Fibroblast of skin of back (primary cell): ENCODE measurements around the gene LRRC8C. TPM values are rescaled to one million over a fixed set of nuclear protein-coding genes. Genes with fewer than 3 reads are reported as not detected.
"Not testable (repeated sequence)": the region's sequence is repeated elsewhere in the genome, so short reads cannot be mapped to it uniquely, and the experiment has no call there.

Experiments
- DNase-seq: peaks from one replicate; pipeline ENCODE4 v3.0.0-alpha.2; 2013
- polyA plus RNA-seq, 2 experiments: library from polyadenylated mRNA; unstranded; fragments of 120-200 nt; gene quantifications; one replicate each; pipeline ENCODE4 v1.2.1, GENCODE V29; 2013; ENCODE audit not compliant: insufficient read length in 2 of 2

LRRC8C gene
- 5.2 TPM for polyA plus RNA-seq (2013, experiment 1 of 2; ENCODE audit: insufficient read length)
- polyA plus RNA-seq (2013, experiment 2 of 2; ENCODE audit: insufficient read length): 2.1 TPM

GRCh38 chr1:89632657-89633247 lies at the start of gene LRRC8C:
LRRC8C (plus strand) TSS chr1:89633120; CDS start chr1:89686474, 53,354 bp downstream.
- DNase-seq: peak; percentile 79

DNA sequence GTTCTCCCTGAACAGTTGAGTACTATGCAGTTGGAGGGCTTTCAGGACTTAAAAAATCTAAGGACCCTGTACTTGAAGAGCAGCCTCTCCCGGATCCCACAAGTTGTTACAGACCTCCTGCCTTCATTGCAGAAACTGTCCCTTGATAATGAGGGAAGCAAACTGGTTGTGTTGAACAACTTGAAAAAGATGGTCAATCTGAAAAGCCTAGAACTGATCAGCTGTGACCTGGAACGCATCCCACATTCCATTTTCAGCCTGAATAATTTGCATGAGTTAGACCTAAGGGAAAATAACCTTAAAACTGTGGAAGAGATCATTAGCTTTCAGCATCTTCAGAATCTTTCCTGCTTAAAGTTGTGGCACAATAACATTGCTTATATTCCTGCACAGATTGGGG lies 48.7 kb upstream of the LRRC8C start:
- DNase-seq: no peak

DNA sequence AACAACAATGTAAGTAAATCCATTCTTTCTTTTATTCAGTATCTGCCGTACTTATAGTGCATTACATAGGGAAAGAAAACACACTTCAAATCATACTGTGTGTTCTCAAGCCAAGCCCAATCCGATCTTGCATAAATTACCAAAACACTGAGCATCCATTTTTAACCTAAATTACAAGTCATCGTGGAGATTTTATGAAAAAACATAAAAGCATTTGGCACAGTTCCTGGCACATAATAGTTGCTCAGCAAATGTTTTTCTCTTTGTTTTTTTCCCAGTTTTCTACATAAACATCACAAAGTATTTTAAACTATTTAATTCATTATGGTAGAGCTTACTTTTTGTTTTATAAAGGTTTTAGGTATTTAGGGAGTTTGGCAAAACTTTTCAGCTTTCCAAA lies 48.1 kb upstream of the LRRC8C start:
- DNase-seq: no peak

GRCh38 chr1:89587729-89588161 lies 45.2 kb upstream of the LRRC8C start:
- DNase-seq: no peak

DNA sequence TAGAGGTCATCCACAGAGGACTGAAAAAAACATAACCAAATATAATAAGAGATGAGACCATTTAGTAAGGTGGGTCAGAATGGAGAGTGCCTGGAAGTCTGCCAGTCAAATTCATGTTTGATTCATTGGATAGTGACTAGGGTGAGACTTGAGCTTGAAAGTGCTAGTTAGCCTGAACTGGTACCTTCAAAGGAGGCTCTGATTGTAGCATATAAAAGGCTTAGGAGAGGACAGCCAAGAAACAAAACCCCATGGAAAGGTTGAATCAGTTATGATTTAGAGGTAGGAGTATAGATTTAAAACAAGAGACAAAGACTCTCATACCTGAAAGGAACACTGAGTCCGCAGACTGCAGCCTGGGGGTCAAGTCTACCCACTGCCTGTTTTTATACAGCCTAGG lies 44.4 kb upstream of the LRRC8C start:
- no peak for DNase-seq

DNA sequence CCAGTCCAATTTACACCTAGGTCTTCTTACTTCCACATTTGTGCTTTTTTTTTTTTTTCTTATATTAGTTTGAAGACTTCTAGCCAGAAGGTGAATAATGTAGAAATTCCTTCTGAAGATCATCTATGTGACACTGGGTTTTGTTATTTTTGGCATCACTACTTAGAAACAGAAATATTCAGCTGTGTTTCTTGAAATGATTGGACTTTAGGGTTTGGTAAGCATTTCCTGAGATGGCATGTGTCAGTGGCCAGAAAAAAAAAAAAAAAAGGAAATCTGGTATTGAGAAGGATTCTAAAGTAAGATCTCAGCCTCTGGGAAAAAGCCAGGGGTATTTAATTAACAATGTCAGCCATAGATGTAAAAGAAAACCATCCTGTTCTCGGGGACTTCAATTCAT lies 43.4 kb upstream of the LRRC8C start:
- peak; percentile 64 for DNase-seq

DNA sequence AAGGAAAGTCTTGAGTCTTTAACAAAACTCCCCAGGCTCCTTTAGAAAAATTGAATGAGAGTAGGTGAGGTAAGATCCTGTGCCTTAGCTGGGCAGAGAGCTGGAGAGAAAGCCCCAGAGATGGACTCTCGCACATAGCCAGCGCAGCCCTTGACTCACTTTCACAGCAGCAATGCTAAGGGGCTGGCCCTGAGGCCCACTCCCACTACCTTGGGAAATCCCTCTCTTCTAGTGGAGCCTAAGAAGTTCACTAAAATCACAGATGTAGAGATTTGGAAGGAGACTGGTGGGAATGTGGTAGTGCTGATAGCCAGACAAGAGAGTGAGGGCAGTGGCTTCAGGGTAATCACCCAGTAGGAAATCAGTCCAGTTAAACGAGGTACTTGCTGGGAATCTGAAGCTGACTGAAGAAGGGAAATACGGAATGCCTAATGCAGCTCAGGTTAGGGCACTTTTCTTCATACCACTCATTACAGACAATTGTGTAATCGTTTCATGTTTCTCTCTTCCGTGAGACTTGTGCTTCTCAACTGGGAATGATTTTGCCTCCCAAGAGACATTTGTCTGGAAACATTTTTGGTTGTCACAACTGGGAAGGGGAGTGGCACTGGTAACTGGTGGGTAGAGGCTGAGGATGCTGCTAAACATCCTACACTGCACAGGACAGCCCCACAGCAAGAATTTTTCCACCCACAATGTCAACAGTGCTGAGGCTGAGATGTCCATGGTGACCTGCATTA lies 42.4 kb upstream of the LRRC8C start:
- DNase-seq: peak; percentile 19

GRCh38 chr1:89592861-89593302 lies 40.0 kb upstream of the LRRC8C start:
- DNase-seq: not testable (repeated sequence)

DNA sequence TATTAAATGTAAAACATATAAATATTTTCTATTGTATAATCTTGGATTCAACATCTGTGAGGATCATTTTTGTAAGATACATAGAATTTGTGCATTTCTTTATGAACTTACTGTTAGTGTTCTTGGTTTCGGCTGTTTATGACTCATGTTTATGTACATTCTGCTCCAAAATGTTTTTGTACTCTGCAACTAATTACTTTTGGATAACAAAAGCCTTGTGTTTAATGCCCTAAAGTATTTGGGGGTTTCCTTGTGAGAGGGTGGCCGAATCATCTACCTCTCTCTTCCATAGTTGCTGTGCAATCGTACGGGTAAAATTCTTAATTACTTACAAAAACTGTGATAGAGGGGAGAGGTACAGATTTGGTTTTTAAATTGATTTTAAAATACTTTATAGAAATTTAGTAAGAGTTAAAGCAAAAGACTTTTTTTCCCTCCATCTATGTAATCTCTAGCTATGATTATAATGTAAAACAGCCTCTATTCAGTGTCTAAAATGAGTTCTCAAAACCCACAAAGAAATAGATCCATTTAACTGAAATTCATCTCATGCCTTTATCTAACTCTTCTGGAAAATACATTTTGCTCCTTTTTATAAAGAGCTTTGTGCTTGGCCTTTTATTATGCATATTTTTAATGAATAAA lies 38.7 kb upstream of the LRRC8C start:
- peak; percentile 13 for DNase-seq

DNA sequence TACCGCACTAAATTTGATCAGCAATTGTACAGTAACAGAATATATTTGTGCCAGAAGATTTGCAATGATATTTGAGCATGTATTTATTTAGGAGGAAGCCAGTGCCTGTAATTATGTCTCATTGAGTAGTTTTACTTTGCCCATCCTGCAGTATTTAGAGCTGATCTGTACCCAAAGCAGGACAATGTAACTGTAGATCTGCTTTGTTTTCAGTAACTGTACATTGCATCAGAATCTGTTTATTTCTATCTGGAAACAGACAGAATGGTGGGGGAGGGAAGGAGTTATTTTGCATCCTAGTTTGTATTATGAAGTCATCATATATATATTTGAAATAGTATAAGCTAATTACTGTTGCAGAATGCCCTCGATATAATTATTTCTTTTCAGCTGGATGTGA lies 36.2 kb upstream of the LRRC8C start:
- no peak for DNase-seq

DNA sequence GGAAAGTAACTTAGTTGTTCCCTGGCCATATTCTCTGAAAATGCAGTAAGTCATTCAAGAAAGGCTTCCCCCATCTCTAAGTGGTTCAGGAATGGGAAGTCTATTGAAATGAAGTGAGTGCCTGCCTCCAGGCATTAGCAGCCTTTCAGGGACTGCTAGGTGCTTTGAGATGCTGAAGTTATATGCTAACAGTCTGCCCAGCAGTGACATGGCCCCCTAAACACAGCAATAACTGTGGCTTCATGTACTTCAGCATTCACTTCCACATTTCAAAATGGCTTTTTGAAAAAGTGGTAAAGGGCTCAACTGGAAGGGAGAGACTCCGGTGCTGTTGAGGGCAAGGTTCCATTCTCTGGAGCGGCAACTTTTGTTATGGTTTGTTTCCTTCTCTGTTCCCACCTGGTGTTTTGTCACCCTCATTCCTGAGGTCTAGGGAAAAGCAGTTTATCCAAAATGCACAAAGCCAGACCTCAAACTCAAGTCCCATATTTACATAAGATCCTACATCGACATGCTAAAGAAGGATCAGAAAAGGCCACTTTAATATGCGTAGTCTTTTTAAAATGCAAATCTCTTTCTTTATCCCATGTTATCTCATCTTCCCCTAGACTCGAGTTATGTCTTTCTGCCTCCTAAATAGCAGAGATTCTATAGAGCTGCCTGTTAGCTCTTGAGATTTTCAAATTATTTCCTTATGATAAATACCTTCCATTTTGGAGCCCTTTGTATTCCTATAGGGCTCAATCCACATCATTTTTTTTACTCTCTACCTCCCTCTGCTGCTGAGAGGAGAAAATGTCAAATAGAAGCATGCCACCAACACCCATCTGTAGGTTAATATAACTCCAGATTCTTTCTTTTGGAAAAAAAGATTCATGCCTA lies 34.2 kb upstream of the LRRC8C start:
- peak; percentile 50 for DNase-seq

DNA sequence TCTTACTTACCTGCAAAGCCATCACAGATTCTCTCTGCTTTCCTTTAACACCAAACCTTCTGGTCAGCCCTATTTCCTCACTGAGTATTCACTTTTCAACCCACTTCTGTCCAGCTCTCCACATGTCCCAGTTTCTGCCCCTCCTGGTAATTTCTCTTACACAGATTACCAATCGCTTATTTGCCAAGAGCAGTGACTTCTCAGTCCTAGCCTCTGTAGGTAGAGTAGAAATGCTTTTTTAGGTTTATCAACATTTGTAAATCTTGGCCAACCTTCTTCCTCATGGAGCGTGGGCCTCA lies 33.6 kb upstream of the LRRC8C start:
- no peak for DNase-seq

DNA sequence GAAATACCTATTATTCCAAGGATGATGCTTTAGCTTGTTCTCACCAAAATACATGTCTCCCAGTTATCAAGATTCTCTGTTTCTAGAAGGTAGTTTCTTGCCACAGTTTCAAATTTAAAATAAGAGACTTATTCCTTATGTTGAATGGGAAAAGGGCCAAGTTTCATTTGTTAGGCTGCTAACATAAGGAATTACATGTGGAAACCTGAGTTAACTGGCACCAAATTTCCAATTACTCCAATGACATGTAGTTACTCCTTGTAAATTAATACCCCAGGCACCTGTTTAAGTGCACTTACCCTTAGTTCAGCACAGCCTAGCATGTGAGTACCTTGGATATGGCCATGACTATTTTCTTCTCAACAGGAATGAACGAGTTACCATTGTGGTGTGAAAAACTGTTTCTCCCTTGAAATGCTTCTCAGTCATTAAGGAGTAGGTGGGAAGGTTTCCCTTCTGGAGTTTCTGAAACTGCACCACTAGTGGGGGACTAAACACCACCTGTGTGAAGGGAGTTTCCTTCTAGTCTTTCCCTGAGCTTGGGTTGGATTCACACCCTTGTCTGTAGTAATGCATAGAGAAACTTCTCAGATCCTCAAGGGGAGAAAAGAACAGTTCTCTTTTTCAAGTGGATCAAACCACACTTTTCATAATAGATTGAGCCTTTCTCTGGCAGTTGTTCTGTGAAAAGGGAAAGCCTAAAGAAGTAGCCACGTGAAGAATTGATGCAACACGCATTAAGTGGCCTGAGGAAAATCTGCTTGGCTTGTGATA lies 32.3 kb upstream of the LRRC8C start:
- no peak for DNase-seq

DNA sequence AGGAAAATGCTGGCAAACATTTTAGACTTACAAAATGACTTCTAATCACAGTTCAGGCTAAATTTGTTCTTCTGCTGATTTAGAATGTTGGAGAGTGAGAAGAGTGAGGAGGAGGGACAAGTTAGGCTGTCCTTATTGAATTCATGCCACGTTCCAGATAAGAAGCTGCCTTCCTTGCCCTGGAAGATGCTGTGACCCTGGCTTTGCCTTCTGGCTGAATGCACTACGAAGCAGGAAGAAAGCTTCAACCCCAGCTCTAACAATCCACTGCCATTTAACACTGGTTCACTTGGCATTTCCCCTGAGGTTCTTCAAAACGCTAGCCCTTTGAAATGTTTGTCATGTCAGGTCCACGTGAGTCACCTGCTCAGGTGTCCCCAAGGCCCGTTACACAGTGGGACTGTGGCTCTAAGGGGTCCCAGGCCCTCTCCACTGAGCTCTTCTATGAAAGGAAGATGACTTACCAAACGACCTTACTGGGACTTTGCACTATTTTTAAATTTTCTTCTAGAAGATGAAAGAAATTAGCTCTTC lies 30.0 kb upstream of the LRRC8C start:
- no peak for DNase-seq

GRCh38 chr1:89603651-89604413 lies 29.1 kb upstream of the LRRC8C start:
- peak; percentile 42 for DNase-seq

- no peak for DNase-seq
Observed at GRCh38 chr1:89604414-89604735, 28.5 kb upstream of the LRRC8C start.

DNA sequence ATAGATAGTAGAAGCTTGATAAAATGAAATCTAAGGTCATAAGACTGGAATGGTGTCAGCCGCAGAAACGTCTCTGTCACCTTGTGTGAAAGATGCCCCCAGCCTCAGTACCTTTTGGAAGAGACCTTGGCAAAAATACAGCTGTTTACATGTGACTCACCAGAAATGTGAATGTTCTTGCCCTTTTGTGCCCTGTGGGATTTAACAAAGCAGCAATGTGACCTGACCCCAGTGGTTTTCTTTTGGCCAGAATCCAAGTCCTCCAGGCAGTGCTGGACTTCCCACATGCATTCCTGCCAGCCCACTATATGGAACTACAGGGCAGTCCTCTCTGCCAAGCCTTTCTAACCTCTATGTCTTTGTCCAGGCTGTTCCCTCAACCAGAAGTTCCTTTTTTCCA lies 27.2 kb upstream of the LRRC8C start:
- peak; percentile 43 for DNase-seq

DNA sequence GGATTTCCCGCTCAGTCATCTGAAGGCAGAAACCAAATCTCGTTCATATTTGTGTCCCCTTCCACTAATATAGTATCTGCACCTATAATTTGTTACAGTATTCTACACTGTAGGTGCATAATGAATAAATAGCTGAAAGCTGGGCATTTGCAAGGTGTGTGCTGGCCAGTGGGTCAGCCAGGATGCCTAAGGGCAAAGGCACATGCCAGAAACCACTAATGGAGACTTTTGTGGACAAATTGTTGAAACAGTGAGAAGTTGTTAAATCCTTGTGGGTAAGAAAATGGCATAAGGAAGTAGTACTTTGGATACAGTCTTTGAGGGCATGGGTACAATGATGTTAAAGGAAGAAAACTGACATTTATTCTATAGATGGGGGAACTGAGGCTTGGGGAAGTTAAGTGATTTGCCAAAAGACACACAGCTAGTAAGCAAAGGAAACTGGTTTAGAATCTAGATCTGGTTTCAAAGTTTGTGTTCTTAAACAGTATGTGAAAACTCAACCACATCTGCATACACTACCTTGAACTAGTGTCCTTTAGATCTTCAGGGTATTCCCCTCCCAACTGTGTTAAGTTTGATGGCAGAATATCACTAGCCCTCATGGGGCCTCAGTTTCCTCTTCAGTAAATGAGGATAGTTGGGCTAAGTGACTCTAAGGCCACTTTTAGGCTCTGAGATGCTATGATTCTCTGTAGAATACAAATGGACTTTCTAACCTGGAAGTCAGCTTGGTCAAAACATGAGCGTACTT lies 26.5 kb upstream of the LRRC8C start:
- DNase-seq: no peak

GRCh38 chr1:89607156-89607555 lies 25.8 kb upstream of the LRRC8C start:
- no peak for DNase-seq

DNA sequence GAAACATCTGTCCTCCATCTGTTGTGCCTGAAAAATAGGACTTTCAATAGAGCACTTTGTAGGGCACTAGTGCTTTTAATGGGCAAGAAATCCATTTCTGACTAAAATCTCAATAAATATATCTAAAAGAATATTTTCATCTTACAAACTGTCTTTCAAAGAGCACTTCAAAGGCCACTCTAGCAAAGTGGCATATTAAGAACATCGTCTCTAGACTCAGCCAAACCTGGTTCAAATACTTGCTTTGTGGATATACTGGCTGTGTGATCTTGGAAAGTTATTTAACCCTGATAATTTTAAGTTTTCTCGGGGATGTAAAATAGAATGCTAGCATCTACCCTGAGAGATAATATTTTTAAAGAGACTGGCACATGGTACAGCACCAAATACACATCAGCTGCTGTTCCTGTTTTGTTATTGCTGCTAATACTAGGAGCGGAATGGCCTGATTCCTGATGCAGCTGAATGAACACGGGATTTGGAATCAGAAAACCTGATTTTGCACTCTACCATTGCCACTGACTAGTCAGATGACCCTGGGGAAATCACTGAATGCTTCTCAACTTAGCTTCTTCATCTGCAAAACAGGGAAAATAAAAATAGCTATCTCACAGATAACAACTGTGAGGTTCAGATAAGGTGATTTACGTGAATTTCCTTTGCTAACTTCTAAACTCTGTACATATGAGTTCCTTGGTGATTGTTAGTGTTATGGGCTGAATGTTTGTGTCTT lies 25.2 kb upstream of the LRRC8C start:
- DNase-seq: no peak
